Inferior parietal cortex (tissue), 1 donor: ENCODE data around the gene STUM.

Experiments
- DNase-seq: peaks from one replicate; pipeline ENCODE4 v3.0.0-alpha.2; 2016; ENCODE audit errors: extremely low spot score

The STUM gene

DNA sequence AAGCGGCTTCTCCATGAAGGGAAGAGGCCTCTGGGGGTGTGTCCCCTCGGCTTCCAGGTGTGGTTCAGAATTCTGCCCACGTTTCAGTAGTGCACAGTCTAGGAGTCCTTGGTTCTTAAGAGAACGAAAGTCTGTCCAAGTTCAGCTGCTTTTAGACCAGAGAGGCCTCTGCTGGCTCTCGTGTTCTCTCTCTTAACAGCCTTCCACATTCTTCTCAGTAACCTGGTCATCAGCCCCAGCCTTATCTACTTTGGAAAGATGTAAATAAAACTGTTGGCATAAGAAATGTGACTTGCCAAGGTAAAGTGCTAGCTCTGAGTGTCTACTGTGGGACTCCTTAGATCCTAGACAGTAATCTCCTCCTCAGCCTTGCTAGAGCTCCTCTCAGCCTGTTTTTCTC is 15.3 kb upstream of the STUM start:
- no peak for DNase-seq

- no peak for DNase-seq
Observed at GRCh38 chr1:226534098-226534497, 14.5 kb upstream of the STUM start.

GRCh38 chr1:226534645-226535044 is 13.9 kb upstream of the STUM start:
- DNase-seq, result no peak

- DNase-seq, result no peak
Observed at GRCh38 chr1:226535666-226536065, 12.9 kb upstream of the STUM start.

DNA sequence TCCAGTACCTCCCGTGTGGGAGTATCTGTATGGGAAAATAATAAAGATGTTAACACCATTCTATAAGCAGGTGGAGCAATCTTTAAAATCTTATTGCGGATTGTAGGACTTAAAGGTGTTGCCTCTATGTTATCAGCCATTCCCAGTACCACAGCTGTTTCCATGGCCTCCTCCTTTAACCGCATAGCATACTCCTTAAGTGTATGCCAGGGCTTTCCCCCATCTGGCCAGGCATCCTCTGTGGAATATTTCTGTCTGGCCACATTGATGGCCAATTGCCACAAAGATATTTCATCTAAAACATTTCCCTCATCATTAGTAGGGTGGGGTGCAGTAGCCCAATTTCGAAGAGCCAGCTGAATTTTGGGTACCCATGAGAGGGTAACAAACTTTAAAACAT is 7.3 kb upstream of the STUM start:
- no peak for DNase-seq

DNA sequence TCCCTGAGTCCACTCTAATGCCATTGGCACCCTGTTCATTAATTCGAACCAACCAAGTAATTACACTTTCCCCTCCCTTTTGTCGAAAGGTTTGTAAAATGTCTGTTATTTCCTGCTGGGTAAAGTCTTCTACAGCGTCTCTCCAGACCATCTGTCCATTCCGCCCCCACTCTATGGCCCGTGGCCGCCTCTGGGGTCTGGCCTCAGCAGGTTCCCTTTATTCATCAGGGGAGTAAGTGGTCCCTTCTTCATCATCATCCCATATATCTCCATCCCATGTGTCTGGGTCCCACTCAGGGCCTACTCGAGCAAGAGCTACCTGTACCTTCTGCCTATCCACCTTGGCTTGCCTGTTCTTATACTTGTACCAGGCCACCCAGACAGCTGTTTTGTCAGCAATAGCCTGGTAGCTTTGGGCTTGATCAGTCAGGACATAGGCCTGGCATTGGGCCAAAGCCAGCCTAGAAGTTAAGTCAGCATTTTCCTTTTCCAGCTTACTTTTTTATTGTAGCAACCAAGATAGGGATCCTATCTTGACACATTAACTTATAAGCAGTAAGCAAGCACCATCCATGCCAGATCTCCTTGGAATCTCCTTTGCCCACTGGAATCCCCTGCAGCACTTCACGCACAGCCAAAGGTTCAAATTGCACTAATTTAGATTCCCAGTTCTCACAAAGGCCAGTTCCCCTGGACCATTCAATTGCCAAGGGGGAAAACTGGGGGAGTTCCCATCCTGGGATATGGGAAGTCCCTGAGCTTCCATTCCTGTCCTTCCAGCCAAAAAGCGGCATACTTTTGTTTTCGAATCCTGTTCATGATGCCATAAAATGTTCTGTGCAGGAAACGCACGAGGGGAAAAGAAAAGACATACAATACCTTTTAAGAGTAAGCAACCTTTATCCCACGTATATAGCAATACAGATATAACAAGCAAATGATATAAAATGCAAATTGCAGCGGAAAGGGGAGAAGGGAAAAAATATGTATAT is 6.6 kb upstream of the STUM start:
- DNase-seq, result no peak

DNA sequence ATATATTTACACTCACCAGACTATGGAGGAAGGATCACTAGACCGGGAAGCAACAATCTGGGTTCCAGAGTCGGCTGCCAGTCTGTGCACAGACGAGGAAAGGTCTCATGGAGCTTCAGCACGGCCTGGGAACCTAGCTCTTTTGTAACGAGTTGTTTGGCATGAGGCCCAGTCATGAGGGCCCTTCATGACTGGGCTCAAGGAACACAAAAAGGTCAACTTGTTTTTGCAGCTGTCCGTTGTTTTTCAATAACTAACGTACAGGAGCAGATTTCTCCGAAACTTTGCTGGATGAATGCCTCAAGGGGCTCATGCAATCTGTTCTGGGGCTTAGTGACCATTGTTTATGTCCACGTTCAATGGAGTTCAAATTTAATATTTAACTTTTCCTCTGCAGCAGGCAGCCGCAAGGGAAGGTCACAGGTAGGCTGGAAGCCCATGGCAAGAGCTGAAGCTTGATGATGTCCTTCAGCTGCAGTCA is 5.9 kb upstream of the STUM start:
- DNase-seq, result no peak

- DNase-seq, result no peak
Observed at GRCh38 chr1:226545836-226546596, 2.5 kb upstream of the STUM start.

- no peak for DNase-seq
Observed at GRCh38 chr1:226546926-226547325, 1.6 kb upstream of the STUM start.

DNA sequence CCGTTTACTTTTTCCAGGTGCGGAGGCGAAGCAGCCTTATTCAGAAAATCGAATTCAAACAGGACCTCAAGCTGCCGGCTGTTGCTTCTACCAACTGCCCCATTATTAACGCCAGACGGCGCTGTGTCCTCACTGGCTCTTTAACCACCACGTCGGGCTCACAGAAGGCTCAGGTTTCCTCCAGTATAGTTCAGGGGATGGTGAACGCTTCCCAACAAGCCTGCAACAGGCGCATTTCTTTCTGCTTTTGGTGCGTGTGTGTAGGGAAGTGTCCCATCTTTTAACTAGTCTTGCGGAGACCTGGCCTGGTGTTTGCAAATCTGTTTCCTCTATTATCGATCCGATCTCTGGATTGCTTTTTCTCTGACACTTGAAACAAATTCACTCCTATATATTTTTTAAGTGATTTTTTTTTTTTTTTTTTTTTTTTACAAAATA is 791 bp upstream of the STUM start:
- DNase-seq, result peak; percentile 79

DNA sequence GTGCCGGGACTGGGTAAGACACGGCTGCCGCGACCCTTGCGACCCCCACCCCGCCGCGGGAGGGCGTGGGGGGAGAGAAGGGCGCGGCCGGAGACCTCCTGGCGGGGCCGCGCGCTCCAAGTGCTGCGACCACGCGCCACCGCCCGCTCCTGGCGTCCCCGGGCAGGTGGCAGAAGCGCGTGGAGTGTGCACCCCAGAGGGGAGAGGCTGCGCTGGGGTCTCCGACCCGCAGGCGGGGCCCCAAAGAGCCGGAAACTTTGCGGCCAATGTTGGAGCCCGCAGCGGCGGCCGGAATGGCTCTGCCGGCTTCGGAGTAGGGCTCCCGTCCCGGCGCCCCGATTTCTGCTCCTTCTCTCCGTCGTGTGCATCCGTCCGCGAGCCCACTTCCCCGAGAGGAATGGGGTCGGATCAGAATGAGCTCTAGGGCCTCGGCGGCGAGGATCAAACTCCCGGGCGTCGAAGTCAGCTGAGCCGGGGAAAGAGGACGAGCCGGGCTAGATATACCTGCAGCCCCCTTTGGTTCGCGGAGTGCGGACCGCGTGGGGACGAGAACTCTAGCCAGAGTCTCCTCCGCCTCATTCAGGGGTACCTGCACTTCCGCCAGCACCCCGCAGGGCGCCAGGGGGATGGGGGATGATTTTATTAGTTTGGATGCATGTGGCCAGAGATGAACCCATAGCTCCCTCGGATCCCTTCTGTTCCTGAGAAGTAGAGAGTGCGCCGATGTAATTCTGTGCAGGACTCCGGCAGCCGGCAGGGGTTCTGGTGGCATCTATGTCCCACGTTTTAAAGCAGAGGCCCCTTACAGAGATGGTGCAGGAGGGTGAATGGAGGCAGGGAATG is 751 bp downstream of the STUM start:
- DNase-seq, result no peak

GRCh38 chr1:226549937-226550671 is 1.5 kb downstream of the STUM start:
- no peak for DNase-seq

- DNase-seq, result no peak
Observed at GRCh38 chr1:226550672-226551041, 2.1 kb downstream of the STUM start.

- no peak for DNase-seq
Observed at GRCh38 chr1:226551299-226551698, 2.7 kb downstream of the STUM start.

DNA sequence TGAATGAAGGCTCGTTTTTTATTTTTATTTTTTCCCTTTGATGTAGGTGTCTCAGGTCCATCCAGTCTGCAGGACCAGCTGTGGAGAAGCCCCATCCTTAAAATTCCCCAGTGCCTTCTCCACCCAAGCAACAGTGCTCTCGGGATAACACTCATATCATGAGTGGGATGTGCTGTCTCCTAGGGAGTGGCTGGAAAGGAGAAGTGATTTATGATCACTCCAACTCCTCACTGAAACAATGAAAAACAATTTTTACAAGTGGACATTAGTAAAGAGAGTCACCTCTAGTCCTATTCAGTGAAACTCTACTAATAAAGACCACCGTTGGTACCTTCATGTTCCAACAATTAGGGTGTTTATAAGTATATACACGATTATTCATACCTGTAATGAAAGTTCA is 3.5 kb downstream of the STUM start:
- DNase-seq, result no peak

GRCh38 chr1:226553266-226553923 is 4.8 kb downstream of the STUM start:
- DNase-seq, result no peak

GRCh38 chr1:226553924-226554282 is 5.3 kb downstream of the STUM start:
- DNase-seq, result no peak

DNA sequence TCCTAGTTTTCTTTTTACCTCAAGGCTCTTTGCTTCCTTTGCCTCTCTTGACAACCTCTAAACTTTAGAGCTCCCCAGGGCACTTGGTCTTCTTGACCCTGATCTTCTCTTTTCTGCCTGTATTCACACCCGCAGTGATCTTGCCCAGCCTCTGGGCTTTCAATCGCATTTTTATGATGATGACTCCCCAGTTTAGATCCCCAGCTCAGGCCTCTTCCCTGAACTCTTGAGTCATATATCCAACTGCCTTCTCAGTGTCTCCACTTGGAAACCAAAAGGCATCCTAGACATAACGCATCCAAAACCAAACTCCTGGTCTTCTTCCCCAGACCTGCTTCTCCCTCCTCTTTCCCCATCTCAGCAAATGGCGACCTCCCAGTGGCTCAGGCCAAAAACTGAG is 6.5 kb downstream of the STUM start:
- no peak for DNase-seq

- no peak for DNase-seq
Observed at GRCh38 chr1:226557424-226557823, 8.9 kb downstream of the STUM start.

GRCh38 chr1:226558036-226558650 is 9.6 kb downstream of the STUM start:
- DNase-seq, result no peak
